Spleen (tissue), 11 donors: ENCODE data around the gene AKT3. TPM values are rescaled to one million over a fixed set of nuclear protein-coding genes. Genes with fewer than 3 reads are reported as not detected.

Experiments
- DNase-seq: peaks from one replicate; pipeline ENCODE4 v3.0.0-alpha.2; 2020
- H3K27ac ChIP-seq, 8 donors: fragments of 200-600 bp; sonication (generic) in 7 of 8; 1 replicate in 4 of 8; 2 replicates in 4 of 8; pipeline versions ENCODE4 v1.5.0 to v1.8.0; 2016 to 2021; ENCODE audit warnings: inconsistent platforms in 4 of 8, mild to moderate bottlenecking in 4 of 8, moderate library complexity in 1 of 8
- H3K27me3 ChIP-seq, 7 donors: fragments of 200-600 bp; sonication (generic) in 6 of 7; replicated peaks in 1 of 7; 1 replicate in 4 of 7; 2 replicates in 3 of 7; pipeline versions ENCODE4 v1.5.0 to v1.8.0; 2016 to 2021; ENCODE audit warnings: inconsistent platforms in 3 of 7, mild to moderate bottlenecking in 1 of 7
- H3K36me3 ChIP-seq, 6 donors: fragments of 200-600 bp; sonication (generic) in 5 of 6; 1 replicate in 4 of 6; 2 replicates in 2 of 6; pipeline versions ENCODE4 v1.5.0 to v1.8.0; 2016 to 2021; ENCODE audit warnings: inconsistent platforms in 2 of 6
- H3K4me1 ChIP-seq, 6 donors: fragments of 200-600 bp; sonication (generic) in 5 of 6; 1 replicate in 3 of 6; 2 replicates in 3 of 6; pipeline versions ENCODE4 v1.5.0 to v1.8.0; 2016 to 2021; ENCODE audit warnings: inconsistent platforms in 3 of 6
- H3K4me3 ChIP-seq, 8 donors: fragments of 200-600 bp; sonication (generic) in 7 of 8; 1 replicate in 4 of 8; 2 replicates in 4 of 8; pipeline versions ENCODE4 v1.5.0 to v1.8.0; 2016 to 2021; ENCODE audit warnings: inconsistent platforms in 4 of 8, mild to moderate bottlenecking in 4 of 8, moderate library complexity in 2 of 8
- H3K9me3 ChIP-seq, 8 donors: fragments of 200-600 bp; sonication (generic) in 7 of 8; 1 replicate in 4 of 8; 2 replicates in 4 of 8; pipeline versions ENCODE4 v1.5.0 to v1.8.0; 2016 to 2021; ENCODE audit warnings: inconsistent platforms in 4 of 8
- POLR2A ChIP-seq, 3 donors: fragments of 450-650 bp; IDR thresholded peaks; one replicate each; pipeline ENCODE4 v1.5.1; 2017; ENCODE audit warnings: antibody characterized with exemption in 3 of 3, mild to moderate bottlenecking in 1 of 3
- POLR2AphosphoS5 ChIP-seq, 3 donors: sonication (generic); formaldehyde crosslinking; IDR thresholded peaks; one replicate each; pipeline ENCODE4 v1.5.1; 2017; ENCODE audit warnings: antibody characterized with exemption in 3 of 3
- WGBS, 5 donors: extraction: QIAGEN DNeasy Blood & Tissue Kit in 3 of 5; methylation state at CpG; one replicate each; pipeline versions ENCODE4 v1.1.5 to v1.1.7; 2013 to 2018; 5-methylcytosine and 5-hydroxymethylcytosine counted together
- intact Hi-C: fragments of 100-400 bp; cut with DNase I; formaldehyde crosslinking; loops from one replicate; pipeline ENCODE4 v1.15.0; 2023; ENCODE audit warnings: low total_unique reads
- polyA plus RNA-seq, 3 donors: library from polyadenylated mRNA; stranded (reverse); fragments of 200-250 nt; gene quantifications; one replicate each; pipeline ENCODE4 v1.2.1, GENCODE V29; 2013
- total RNA-seq, 7 donors: library from RNA; depleted of rRNA in 3 of 7; stranded (reverse); fragments of >200 nt in 3 of 7; fragmentation: NEBNext Ultra II Directional in 4 of 7; extraction: Animal tissue kit (Norgen Biotek cat#: 25700) in 4 of 7; gene quantifications; one replicate each; pipeline versions ENCODE4 v1.1.0 to v1.2.1, GENCODE V29; 2016 to 2021
- TF ChIP-seq, protein P1 (sequence below), 11 experiments: fragments of 200-600 bp in 7 of 11; fragments of 450-650 bp in 4 of 11; sonication (generic) in 4 of 11; IDR thresholded peaks in 8 of 11; conservative IDR thresholded peaks in 3 of 11; 1 replicate in 7 of 11; 2 replicates in 4 of 11; pipeline versions ENCODE4 v1.4.0 to v1.8.0; 2016 to 2021; ENCODE audit warnings: antibody characterized with exemption in 11 of 11, inconsistent platforms in 4 of 11, mild to moderate bottlenecking in 1 of 11
- donor health status: healthy with polysubstance abuse.
- donor health status: DM: no; HTN: no; CAD: no; lungs with moderate emphysema.
- donor health status: DM: no; HTN: no; CAD: no.
- donor health status: Bipolar disorder and iron deficiency.
- donor health status: healthy.
- donor health status: DM: no; HTN: no; CAD: no.
- donor health status: DM: yes; HTN: yes; CAD: no.

The AKT3 gene
- total and polyA plus RNA-seq, 10 donors = 4.3 to 91.3 (median 46.4) TPM

DNA sequence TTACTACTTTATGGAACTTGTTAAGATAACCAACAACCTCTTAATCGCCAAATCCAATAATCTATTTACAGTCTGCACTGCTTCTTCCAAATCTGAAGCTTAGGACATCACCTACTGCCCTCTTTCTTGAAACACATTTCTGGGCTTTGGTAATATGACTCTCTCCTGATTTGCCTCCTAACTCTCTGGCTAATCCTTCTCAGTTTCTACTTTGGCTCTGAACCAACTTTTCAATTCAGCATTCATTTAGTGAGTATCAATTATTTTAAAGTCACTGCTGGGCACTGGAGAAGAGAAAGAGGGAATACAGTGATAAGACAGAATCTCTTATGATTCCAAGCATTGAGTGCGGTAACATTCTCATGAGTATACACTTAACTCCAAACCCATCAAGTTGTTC, 275.0 kb downstream of the AKT3 start:
- no peaks in the 10 kb centered on the region for H3K4me1 ChIP-seq
- no peaks in the 10 kb centered on the region for H3K27me3 ChIP-seq
- H3K36me3 ChIP-seq = peaks cover 0 to 40% (median 0%) of the 10 kb centered on the region in 6 donors
- H3K27ac ChIP-seq = no peak overlapping the region
- no peak for DNase-seq
- WGBS, 5 donors = 94 to 99% (median 97%) methylated on average over 2 of the region's 2 CpGs
- TF ChIP-seq POLR2AphosphoS5 (IDR thresholded peaks at IDR 0.05) = no peak
- no peak for TF ChIP-seq POLR2A (IDR thresholded peaks at IDR 0.05)
- TF ChIP-seq, protein P1, sequence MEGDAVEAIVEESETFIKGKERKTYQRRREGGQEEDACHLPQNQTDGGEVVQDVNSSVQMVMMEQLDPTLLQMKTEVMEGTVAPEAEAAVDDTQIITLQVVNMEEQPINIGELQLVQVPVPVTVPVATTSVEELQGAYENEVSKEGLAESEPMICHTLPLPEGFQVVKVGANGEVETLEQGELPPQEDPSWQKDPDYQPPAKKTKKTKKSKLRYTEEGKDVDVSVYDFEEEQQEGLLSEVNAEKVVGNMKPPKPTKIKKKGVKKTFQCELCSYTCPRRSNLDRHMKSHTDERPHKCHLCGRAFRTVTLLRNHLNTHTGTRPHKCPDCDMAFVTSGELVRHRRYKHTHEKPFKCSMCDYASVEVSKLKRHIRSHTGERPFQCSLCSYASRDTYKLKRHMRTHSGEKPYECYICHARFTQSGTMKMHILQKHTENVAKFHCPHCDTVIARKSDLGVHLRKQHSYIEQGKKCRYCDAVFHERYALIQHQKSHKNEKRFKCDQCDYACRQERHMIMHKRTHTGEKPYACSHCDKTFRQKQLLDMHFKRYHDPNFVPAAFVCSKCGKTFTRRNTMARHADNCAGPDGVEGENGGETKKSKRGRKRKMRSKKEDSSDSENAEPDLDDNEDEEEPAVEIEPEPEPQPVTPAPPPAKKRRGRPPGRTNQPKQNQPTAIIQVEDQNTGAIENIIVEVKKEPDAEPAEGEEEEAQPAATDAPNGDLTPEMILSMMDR (IDR thresholded peaks at IDR 0.05 in 8 of 11, conservative IDR thresholded peaks at IDR 0.05 in 3 of 11) = no peak
- no peak overlapping the region for H3K4me3 ChIP-seq
- intact Hi-C loops = no loop called here
- peaks cover 0 to 10% (median 2%) of the 10 kb centered on the region in 8 donors for H3K9me3 ChIP-seq

DNA sequence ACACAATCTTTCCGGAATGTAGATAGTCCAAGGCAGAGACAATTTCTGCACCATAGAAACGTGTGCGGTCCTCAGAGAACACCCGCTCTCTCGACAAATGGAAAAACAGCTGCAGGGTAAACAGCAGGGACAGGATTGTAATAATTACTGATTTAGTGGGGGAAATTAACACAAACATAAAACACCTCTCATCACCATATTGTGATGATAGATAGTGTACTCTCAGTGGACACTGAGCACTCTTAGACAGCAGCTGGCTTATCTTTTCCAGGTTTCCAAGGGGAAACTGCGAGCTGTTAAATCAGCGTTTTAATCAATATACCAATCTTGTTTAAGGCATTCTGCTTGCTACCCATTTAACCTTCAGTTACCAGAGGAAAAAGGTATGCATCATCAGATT, 277.1 kb downstream of the AKT3 start:
- intact Hi-C loops = no loop called here
- Histone ChIP-seq H3K4me3 (no peak overlapping the region), H3K4me1 (no peaks in the 10 kb centered on the region), H3K36me3 (peaks cover 0 to 48% (median 0%) of the 10 kb centered on the region in 6 donors), H3K27me3 (no peaks in the 10 kb centered on the region), H3K9me3 (peaks cover 0 to 10% (median 2%) of the 10 kb centered on the region in 8 donors), H3K27ac (no peak overlapping the region)
- WGBS, 5 donors = 94 to 97% (median 95%) methylated on average over 7 of the region's 7 CpGs
- no peak for DNase-seq
- TF ChIP-seq POLR2A (IDR thresholded peaks at IDR 0.05) (no peak), POLR2AphosphoS5 (IDR thresholded peaks at IDR 0.05) (no peak)
- TF ChIP-seq, protein P1 (IDR thresholded peaks at IDR 0.05 in 8 of 11, conservative IDR thresholded peaks at IDR 0.05 in 3 of 11) = no peak

DNA sequence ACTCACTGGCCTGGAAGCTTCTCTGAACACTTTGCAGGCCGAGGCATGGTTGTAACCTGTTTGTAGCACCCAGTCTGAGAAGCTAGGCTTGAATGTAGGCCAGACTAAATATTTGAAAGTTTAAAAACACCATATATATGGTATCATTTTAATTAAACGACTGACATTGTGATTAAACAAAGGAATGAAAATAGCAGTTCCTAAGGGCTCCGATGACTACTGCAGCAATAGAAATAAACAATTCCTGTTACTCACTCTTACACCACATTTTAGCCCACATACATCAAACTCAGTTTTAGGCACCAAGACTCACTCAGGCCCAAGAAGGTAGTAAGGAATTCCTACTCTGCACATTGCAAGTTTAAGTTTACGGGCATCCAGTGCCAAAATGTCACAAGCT, 281.2 kb downstream of the AKT3 start:
- 91 to 96% (median 94%) methylated on average over 4 of the region's 4 CpGs for WGBS, 5 donors
- peaks cover 0 to 62% (median 3%) of the 10 kb centered on the region in 6 donors for H3K36me3 ChIP-seq
- no peak overlapping the region for H3K27ac ChIP-seq
- no peak for DNase-seq
- TF ChIP-seq POLR2AphosphoS5 (IDR thresholded peaks at IDR 0.05) (no peak), POLR2A (IDR thresholded peaks at IDR 0.05) (no peak)
- TF ChIP-seq, protein P1 (IDR thresholded peaks at IDR 0.05 in 8 of 11, conservative IDR thresholded peaks at IDR 0.05 in 3 of 11) = no peak
- no peaks in the 10 kb centered on the region for H3K9me3 ChIP-seq
- no peaks in the 10 kb centered on the region for H3K27me3 ChIP-seq
- intact Hi-C loops = no loop called here
- H3K4me3 ChIP-seq = no peak overlapping the region
- no peaks in the 10 kb centered on the region for H3K4me1 ChIP-seq

DNA sequence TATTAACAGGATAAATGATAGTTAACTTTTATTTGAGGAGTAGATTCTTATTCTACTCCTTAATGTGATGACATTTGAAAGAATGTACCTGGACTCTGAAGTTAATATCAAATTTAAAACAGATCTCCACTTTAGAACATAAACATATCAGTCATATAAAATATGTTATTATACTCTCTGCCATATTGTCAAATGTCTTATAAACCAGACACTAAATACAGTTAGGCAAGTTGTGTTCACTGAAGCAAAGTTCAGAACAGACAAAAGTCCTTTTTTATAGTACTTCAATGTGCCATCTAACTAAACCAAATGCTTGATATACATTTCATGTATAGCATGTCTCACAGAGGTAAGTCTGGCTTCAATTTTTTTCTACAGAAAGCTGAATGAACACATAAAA, 285.2 kb downstream of the AKT3 start:
- Histone ChIP-seq H3K27me3 (no peaks in the 10 kb centered on the region), H3K4me3 (no peak overlapping the region), H3K27ac (no peak overlapping the region), H3K9me3 (peaks cover 0 to 9% (median 1%) of the 10 kb centered on the region in 8 donors), H3K36me3 (peaks cover 0 to 69% (median 25%) of the 10 kb centered on the region in 6 donors), H3K4me1 (no peaks in the 10 kb centered on the region)
- no peak for TF ChIP-seq POLR2A (IDR thresholded peaks at IDR 0.05)
- TF ChIP-seq, protein P1 (IDR thresholded peaks at IDR 0.05 in 8 of 11, conservative IDR thresholded peaks at IDR 0.05 in 3 of 11) = no peak
- no peak for TF ChIP-seq POLR2AphosphoS5 (IDR thresholded peaks at IDR 0.05)
- intact Hi-C loops = no loop called here
- no peak for DNase-seq
